Endothelial cell of umbilical vein (primary cell): Measurements from ENCODE around the gene PHLDB2.

Experiments used
- CTCF ChIP-seq, 2 donors: IDR thresholded peaks; 1 replicate in 1 of 2; 2 replicates in 1 of 2; pipeline ENCODE4 v1.5.1; 2011; ENCODE audit warnings: low read length in 2 of 2, mild to moderate bottlenecking in 2 of 2, moderate library complexity in 2 of 2, control low read depth in 1 of 2, inconsistent platforms in 1 of 2, low read depth in 1 of 2; ENCODE audit not compliant: insufficient read depth in 1 of 2; ENCODE audit errors: extremely low read depth in 1 of 2
- EZH2 ChIP-seq: IDR thresholded peaks from 2 replicates; pipeline ENCODE4 v1.6.1; 2012; ENCODE audit warnings: borderline replicate concordance, low read depth, mild to moderate bottlenecking, moderate library complexity, low read length, inconsistent platforms; ENCODE audit not compliant: severe bottlenecking
- JUN ChIP-seq: IDR thresholded peaks from 2 replicates; pipeline ENCODE4 v1.6.1; 2011; ENCODE audit warnings: borderline replicate concordance, low read depth; ENCODE audit not compliant: insufficient read length, insufficient read depth
- MAX ChIP-seq: IDR thresholded peaks from 2 replicates; pipeline ENCODE4 v1.6.1; 2011; ENCODE audit not compliant: insufficient read depth, insufficient read length
- POLR2A ChIP-seq: IDR thresholded peaks from 2 replicates; pipeline ENCODE4 v1.6.1; 2012; ENCODE audit warnings: low read depth, mild to moderate bottlenecking, control low read depth, low read length
- POLR2AphosphoS5 ChIP-seq: IDR thresholded peaks from 2 replicates; pipeline ENCODE4 v1.6.1; 2012; ENCODE audit warnings: low read depth, mild to moderate bottlenecking, control low read depth, low read length, moderate library complexity; ENCODE audit not compliant: insufficient read depth

- TF ChIP-seq CTCF (IDR thresholded peaks at IDR 0.05; ENCODE audit: extremely low read depth in 1 of 2, insufficient read depth in 1 of 2, low read depth in 1 of 2, low read length in 2 of 2) (no peak), MAX (no peak), JUN (peak; percentile 96), POLR2A (no peak), POLR2AphosphoS5 (peak; percentile 65), EZH2 (no peak)
Measured at GRCh38 chr3:111846717-111847116, 12.3 kb upstream of the PHLDB2 start.
